Measurements from ENCODE around the gene SPTBN1.
A peak's percentile ranks its signal among the peaks of the same experiment; 100 is the strongest.
"Not testable (repeated sequence)": the region's sequence is repeated elsewhere in the genome, so short reads cannot be mapped to it uniquely, and the experiment has no call there.

SPTBN1 gene

GRCh38 chr2:54471221-54471711 is 15.1 kb downstream of the SPTBN1 start:
- DNase-seq = no peak

- no peak for DNase-seq
Observed at GRCh38 chr2:54473851-54474250, 17.7 kb downstream of the SPTBN1 start.

- no peak for DNase-seq
Observed at GRCh38 chr2:54475285-54475684, 19.2 kb downstream of the SPTBN1 start.

- DNase-seq = no peak
Observed at GRCh38 chr2:54475919-54476318, 19.8 kb downstream of the SPTBN1 start.

- DNase-seq = no peak
Observed at GRCh38 chr2:54476852-54477251, 20.7 kb downstream of the SPTBN1 start.

GRCh38 chr2:54477896-54478295 is 21.8 kb downstream of the SPTBN1 start:
- DNase-seq = no peak

- no peak for DNase-seq
Observed at GRCh38 chr2:54478899-54479298, 22.8 kb downstream of the SPTBN1 start.

GRCh38 chr2:54479424-54479823 is 23.3 kb downstream of the SPTBN1 start:
- DNase-seq = peak; percentile 63

GRCh38 chr2:54480025-54480424 is 23.9 kb downstream of the SPTBN1 start:
- no peak for DNase-seq

- no peak for DNase-seq
Observed at GRCh38 chr2:54481686-54482085, 25.6 kb downstream of the SPTBN1 start.

GRCh38 chr2:54482715-54483114 is 26.6 kb downstream of the SPTBN1 start:
- DNase-seq = no peak

GRCh38 chr2:54483426-54483825 is 27.3 kb downstream of the SPTBN1 start:
- no peak for DNase-seq

- not testable (repeated sequence) for DNase-seq
Observed at GRCh38 chr2:54485756-54486155, 29.6 kb downstream of the SPTBN1 start.

GRCh38 chr2:54486766-54487165 is 30.6 kb downstream of the SPTBN1 start:
- DNase-seq = no peak

GRCh38 chr2:54490863-54491262 is 34.7 kb downstream of the SPTBN1 start:
- DNase-seq = no peak

GRCh38 chr2:54492335-54492734 is 36.2 kb downstream of the SPTBN1 start:
- DNase-seq = no peak

- no peak for DNase-seq
Observed at GRCh38 chr2:54494087-54494486, 38.0 kb downstream of the SPTBN1 start.

GRCh38 chr2:54496920-54497319 is 40.8 kb downstream of the SPTBN1 start:
- peak; percentile 41 for DNase-seq

GRCh38 chr2:54497763-54498680 is 41.9 kb downstream of the SPTBN1 start:
- DNase-seq = peak; percentile 37

- DNase-seq = no peak
Observed at GRCh38 chr2:54499661-54500060, 43.5 kb downstream of the SPTBN1 start.

- DNase-seq = no peak
Observed at GRCh38 chr2:54500404-54501205, 44.5 kb downstream of the SPTBN1 start.

GRCh38 chr2:54502731-54503130 is 46.6 kb downstream of the SPTBN1 start:
- DNase-seq = no peak

GRCh38 chr2:54503192-54503591 is 47.1 kb downstream of the SPTBN1 start:
- peak; percentile 69 for DNase-seq

- no peak for DNase-seq
Observed at GRCh38 chr2:54503828-54504227, 47.7 kb downstream of the SPTBN1 start.
